Activated CD8-positive, alpha-beta memory T cell treated with anti-CD3 and anti-CD28 coated beads for 4 hours (primary cell): ENCODE data around the gene OSBPL1A.

Experiments
- DNase-seq, 2 donors: peaks; one replicate each; pipeline ENCODE4 v3.0.0-alpha.2; 2020; ENCODE audit warnings: low read depth in 2 of 2

The OSBPL1A gene

DNA sequence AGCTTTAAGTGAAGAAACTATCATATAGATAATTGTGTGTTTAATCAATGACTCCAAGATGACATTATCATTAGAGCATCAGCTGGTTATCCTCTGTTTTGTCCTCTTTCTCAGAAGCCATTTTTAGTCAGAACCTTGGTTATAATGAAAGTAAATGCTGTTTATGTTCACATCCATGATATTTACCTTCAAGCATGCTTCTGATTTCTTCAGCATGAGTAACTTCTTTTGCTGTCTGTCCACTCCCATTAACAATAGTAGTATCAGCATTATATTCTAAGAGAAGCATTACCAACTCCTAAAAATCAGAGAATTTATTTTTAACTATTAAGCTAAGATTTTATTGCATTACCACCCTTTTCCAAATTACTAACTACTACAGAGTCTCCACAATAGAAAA is 56.3 kb downstream of the OSBPL1A start:
- no peak for DNase-seq

DNA sequence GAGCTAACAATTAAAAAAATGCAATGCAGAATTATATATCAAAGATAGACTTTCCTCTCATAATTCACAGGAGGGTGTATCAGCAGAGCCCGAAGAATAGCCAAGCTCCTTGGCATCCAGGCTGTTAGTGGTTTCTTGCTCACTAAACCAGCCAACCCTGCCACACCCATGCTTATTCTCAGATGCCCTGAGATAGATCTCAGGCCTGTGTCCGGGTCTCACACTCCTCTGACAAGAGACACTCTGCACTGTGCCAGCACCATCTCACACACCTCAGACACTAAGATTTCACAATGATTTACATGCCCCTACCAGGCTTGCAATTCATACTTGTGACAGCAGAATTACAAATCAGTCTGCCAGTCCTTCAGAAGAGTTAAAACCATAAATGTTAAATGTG is 64.5 kb downstream of the OSBPL1A start:
- no peak for DNase-seq

- DNase-seq = no peak
Observed at GRCh38 chr18:24326211-24326610, 71.4 kb downstream of the OSBPL1A start.

GRCh38 chr18:24322584-24323136 is 75.0 kb downstream of the OSBPL1A start:
- no peak for DNase-seq

DNA sequence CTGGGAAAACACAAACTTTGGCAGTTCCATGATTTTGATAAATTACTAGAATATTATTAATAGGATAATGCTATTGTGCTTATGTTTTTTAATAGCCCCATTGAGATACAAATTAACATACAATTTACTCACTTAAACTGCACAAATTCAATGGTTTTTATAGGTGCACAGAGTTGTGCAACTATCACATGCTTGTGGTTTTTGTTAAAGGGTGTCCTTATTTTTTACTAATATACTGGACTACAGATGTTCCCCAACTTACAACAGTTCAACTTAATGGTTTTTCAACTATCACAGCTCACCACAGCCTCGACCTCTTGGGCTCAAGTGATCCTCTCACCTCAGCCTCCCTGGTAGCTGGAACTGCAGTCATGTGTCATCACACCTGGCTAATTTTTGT is 76.6 kb downstream of the OSBPL1A start:
- DNase-seq = no peak

DNA sequence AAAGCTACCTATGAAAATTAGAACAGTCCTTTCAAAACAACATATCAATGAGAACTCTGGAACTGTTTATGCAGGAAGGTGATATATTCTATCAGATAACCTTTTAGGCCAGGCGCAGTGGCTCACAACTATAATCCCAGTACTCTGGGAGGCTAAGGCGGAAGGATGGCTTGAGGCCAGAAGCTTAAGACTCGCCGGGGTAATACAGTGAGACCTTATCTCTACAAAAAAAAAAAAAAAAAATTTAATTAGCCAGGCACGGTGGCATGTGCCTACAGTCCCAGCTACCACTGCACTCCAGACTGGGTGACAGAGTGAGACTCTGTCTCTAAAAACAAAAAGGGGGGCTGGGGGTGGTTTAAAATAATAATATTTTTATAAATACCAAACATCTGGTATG is 77.9 kb downstream of the OSBPL1A start:
- DNase-seq = no peak

DNA sequence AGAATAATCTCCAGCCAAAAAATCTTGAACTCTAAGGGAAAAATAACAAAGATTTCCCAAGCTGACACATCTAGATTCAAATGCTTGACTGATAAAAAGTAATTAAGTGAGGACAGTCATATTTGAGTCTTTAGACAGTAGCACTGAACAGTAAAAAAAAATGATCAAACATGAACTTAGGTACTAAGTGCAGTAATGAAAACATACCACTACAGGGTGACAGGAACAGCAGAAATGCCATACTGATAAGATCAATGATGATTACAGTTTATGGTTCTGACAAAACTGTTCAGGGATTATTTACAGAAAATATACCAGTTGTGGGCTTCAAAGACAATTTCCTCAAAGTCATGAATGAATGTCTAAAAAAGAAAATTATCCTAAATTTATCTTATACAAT is 80.3 kb downstream of the OSBPL1A start:
- DNase-seq = no peak

DNA sequence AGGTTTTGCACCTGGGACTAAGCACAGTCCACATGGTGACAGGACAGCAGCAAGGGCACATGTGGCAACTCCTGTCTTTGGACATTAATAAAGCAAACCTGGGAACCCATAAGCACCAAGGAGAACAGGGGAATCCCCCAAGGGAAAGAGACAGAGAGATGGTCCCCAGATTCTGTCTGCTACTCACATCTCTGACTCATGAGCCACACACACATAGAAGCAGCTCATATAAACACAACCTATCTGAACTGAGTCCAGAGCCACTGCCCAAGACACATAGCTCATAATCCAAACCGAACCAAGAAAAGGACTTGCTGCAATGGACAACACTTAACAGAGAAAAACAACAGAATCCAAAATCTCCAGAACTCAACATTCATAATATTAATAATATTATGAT is 82.5 kb downstream of the OSBPL1A start:
- DNase-seq = no peak

- no peak for DNase-seq
Observed at GRCh38 chr18:24306201-24306600, 91.4 kb downstream of the OSBPL1A start.

DNA sequence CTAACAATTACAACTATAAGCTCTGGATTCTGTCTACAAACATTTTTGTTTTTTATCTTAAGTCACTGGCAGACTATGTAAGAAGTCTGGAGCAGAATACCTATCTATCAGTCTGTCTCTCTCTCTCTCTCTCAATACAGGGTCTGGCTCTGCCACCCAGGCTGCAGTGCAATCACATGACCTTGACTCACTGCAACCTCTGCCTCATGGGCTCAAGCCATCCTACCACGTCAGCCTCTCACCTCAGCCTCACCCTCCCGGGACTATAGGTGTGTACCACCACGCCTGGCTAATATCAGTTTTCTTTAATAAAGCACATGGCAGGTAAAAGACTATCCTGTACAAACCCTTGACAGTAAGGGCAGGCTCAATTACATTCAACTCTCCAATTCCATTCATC is 96.9 kb downstream of the OSBPL1A start:
- DNase-seq = no peak

DNA sequence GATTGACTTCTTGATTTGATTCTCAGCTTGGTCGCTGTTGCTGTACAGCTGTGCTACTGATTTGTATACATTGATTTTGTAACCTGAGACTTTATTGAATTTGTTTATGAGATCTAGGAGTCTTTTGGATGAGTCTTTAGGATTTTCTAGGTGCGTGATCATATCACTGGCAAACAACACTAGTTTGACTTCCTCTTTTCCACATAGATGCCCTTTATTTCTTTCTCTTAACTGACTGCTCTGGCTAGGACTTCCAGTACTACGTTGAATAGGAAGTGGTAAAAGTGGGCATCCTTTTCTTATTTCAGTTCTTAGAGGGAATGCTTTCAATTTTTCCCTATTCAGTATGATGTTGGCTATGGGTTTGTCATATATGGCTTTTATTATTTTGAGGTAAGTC is 101.3 kb downstream of the OSBPL1A start:
- DNase-seq = no peak

GRCh38 chr18:24293254-24293653 is 104.4 kb downstream of the OSBPL1A start:
- DNase-seq = no peak

DNA sequence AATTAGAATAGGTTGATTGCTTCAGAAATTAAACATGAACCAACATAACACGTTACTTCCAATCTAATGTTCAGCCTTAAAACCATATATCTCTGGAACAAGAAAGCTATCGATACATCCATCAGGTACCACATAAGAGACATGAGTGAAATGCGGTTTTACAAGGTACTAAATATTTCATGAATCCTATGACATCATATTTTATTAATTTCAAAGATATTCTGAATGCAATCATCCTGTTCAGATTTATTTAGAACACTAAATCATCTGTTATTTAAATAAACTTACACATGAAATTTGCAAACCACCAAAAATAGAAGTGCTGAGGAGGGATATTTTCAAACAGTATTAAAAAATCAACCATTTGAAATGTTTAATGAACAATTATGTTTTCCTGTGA is 119.0 kb downstream of the OSBPL1A start:
- DNase-seq = no peak

- no peak for DNase-seq
Observed at GRCh38 chr18:24277516-24278195, 120.0 kb downstream of the OSBPL1A start.

GRCh38 chr18:24276994-24277393 is 120.6 kb downstream of the OSBPL1A start:
- no peak for DNase-seq

DNA sequence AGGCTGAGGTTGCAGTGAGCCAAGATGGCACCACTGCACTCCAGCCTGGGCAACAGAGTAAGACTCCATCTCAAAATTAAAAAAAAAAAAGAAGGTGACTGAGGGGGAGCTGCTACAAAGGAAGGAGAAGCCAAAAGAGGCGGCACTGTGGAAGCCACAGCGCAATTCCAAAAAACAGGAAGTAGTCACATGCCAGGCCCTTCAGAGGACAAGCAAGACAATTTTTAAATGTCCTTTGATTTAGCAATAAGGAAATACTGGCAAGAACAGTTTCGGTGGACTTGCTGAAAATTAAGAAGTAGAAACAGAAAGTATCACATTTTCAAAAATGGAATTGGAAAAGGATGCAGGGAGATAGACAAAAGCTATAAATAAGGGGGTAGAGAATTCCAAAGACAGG is 122.8 kb downstream of the OSBPL1A start:
- DNase-seq = no peak

DNA sequence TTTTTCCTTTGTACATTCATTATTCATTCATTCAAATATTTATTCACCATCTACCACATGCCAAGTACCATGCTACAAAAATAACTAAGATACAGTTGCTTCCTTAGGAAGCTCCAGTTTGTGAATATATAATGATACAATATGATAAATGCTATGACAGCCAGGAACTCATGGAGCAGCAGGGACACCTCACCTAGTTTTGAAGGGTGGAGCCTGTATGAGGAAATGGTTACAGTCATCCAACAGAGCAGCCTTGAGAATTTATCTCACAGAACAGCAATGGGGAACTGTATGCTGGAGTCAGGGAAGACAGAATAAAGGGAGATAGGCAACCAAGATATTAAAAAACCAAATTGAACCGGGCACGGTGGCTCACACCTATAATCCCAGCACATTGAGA is 124.0 kb downstream of the OSBPL1A start:
- DNase-seq = no peak

DNA sequence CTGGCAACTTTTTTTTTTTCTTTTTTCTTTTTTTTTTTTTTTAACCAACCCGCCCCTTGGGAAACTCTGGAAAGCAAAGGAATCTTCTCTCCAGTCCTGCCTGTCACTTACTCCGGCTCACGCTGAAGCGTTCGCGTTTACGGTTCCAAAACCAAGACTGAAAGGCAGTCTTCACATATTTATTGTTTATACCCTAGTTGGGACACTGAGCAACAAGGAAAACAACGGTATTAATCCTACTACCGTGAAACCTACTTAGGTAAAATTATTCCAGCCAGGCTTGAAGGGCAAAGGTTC is 125.4 kb downstream of the OSBPL1A start:
- DNase-seq = no peak

DNA sequence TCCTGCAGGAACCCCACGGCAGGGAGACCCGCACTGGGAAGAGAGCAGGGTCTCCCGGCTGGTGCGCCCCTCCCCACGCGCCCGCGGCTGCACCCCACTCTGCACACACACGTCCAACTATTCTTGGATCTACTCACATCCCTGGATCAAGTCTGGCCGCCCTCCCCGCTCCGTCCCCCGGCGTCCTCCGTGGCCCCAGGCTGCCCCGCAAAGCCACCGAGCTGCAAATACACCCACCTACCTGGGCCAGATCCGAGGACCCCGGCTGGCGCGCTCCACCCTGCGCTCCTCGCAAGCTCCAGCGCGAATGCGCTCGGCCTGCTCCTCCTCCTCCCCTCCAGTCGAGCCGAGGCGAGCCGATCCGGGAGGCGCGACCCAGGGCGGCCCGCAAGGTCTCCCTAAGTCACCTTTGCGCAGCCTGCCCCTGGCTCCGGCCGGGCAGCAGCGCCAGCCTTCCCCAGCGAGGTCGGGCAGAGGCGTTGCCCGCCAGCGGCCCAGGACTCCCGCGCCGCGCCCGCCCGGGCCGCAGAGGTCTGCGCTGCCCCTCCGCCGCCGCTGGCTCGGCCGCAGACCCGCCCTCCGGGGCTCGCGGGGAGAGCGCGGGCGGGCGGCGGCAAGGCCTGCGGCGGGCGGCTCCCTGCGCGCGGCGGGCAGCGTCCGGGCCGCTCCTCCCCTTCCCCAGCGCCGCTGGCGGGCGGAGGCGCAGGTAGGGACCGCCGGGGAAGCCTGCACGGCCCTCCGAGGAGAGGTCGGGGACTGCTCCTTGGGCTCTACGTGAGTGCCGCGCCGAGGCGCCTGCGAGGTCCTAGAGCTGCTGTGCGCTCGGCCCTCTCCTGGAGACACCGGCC is 126.0 kb downstream of the OSBPL1A start:
- DNase-seq = no peak

DNA sequence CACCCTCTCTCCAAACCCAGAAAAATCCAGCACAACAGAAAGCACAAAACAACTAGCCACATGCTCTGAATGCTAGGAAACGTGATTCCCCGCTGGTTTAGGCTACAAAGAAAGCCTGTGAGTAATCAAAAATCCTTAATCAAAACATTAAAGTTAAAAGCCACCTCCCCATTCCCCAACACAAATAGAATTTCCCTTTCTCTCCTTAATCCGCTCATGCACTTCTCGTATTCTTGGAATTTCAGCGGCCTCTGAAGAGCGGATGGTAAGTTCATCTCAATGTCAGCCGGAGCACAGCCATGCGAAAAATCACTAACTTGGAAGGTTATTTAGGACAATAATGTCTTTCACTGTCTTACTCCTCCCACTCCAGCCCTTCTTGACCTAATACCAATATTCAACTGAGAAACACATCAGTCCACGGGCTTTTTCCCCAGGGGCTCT is 126.7 kb downstream of the OSBPL1A start:
- no peak for DNase-seq

GRCh38 chr18:24270358-24270936 is 127.2 kb downstream of the OSBPL1A start:
- no peak for DNase-seq

DNA sequence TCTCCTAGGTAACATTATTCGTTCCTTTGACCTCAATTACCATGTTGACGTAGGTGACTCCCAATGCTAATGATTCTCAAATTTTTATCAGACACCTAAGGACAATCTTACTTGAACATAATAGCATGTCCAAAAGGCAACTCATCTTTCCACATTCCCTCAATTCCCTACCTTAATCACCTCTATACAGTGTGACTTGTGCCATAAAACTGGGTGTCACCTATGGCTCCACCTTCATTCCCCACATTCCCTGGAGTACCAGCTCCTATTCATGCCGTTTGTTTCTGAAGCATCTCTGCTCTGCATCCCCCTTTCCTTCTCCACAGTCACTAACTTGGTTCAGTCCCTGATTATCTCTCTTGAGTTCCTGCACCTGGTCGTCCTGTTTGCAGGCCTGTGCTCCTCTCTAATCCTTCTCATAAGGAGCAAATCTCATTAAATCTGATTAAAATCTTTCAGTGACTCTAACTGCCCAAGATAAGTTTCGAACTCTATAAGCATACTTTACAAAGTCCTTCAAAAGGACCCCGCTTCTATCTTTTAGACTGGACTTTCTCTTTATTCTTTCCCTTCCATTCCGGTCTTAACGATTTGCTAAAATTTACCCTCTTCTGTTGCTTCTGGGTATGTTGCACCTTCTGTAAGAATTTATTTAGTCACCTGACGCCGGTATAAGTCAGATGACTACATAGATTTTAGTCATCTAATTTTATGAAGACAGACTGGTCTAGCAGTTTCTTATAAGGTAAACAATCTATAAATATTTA is 128.7 kb downstream of the OSBPL1A start:
- DNase-seq = no peak
